H9 (cell line): ENCODE measurements around the gene RYR1. TPM values are rescaled to one million over a fixed set of nuclear protein-coding genes. Genes with fewer than 3 reads are reported as not detected.
A peak's percentile ranks its signal among the peaks of the same experiment; 100 is the strongest.

ENCODE experiments used
- DNase-seq: peaks from one replicate; pipeline ENCODE4 v3.0.0-alpha.2; 2017
- H2AFZ ChIP-seq: one replicate; pipeline ENCODE4 v1.6.1; 2013; ENCODE audit warnings: mild to moderate bottlenecking, low read length, control low read depth, moderate library complexity
- H2AK5ac ChIP-seq: 2 replicates; pipeline ENCODE4 v1.6.1; 2013; ENCODE audit warnings: low read length, control low read depth, mixed read lengths; ENCODE audit not compliant: insufficient read length
- H2BK120ac ChIP-seq: one replicate; pipeline ENCODE4 v1.6.1; 2013; ENCODE audit warnings: low read depth, mild to moderate bottlenecking, low read length, control low read depth, inconsistent platforms; ENCODE audit not compliant: poor library complexity, severe bottlenecking
- H2BK12ac ChIP-seq: 2 replicates; pipeline ENCODE4 v1.6.1; 2013; ENCODE audit warnings: low read length, control low read depth, mixed read lengths, low read depth; ENCODE audit not compliant: insufficient read length
- H2BK15ac ChIP-seq: 2 replicates; pipeline ENCODE4 v1.6.1; 2013; ENCODE audit warnings: low read depth, low read length, control low read depth
- H2BK20ac ChIP-seq: one replicate; pipeline ENCODE4 v1.6.1; 2013; ENCODE audit warnings: low read depth, mild to moderate bottlenecking, low read length, control low read depth, inconsistent platforms; ENCODE audit not compliant: poor library complexity, severe bottlenecking
- H2BK5ac ChIP-seq: 2 replicates; pipeline ENCODE4 v1.6.1; 2013; ENCODE audit warnings: low read length, control low read depth, mixed read lengths; ENCODE audit not compliant: insufficient read length
- H3K14ac ChIP-seq: 2 replicates; pipeline ENCODE4 v1.6.1; 2013; ENCODE audit warnings: low read length, control low read depth; ENCODE audit not compliant: insufficient read depth
- H3K18ac ChIP-seq: 2 replicates; pipeline ENCODE4 v1.6.1; 2013; ENCODE audit warnings: low read depth, mild to moderate bottlenecking, mixed read lengths, low read length, control low read depth; ENCODE audit not compliant: insufficient read length
- H3K23ac ChIP-seq: 2 replicates; pipeline ENCODE4 v1.6.1; 2013; ENCODE audit warnings: low read length, control low read depth, mixed read lengths, low read depth; ENCODE audit not compliant: insufficient read length
- H3K23me2 ChIP-seq: 2 replicates; pipeline ENCODE4 v1.6.1; 2013; ENCODE audit warnings: low read depth, mild to moderate bottlenecking, mixed read lengths, low read length, control low read depth; ENCODE audit not compliant: insufficient read length, poor library complexity, severe bottlenecking
- H3K27ac ChIP-seq: 2 replicates; pipeline ENCODE4 v1.5.1; 2013; ENCODE audit warnings: low read length, control low read depth, mixed read lengths, low read depth; ENCODE audit not compliant: insufficient read length
- H3K27me3 ChIP-seq: 2 replicates; pipeline ENCODE4 v1.6.1; 2013; ENCODE audit warnings: low read length, control low read depth, inconsistent platforms; ENCODE audit not compliant: insufficient read depth
- H3K4ac ChIP-seq: 2 replicates; pipeline ENCODE4 v1.6.1; 2013; ENCODE audit warnings: low read depth, mild to moderate bottlenecking, control low read depth, inconsistent platforms, low read length, moderate library complexity
- H3K4me1 ChIP-seq: 2 replicates; pipeline ENCODE4 v1.6.1; 2013; ENCODE audit warnings: low read length, control low read depth, inconsistent platforms; ENCODE audit not compliant: insufficient read depth
- H3K4me2 ChIP-seq: 2 replicates; pipeline ENCODE4 v1.6.1; 2013; ENCODE audit warnings: low read length, control low read depth, mixed read lengths; ENCODE audit not compliant: insufficient read length, insufficient read depth
- H3K56ac ChIP-seq: 2 replicates; pipeline ENCODE4 v1.6.1; 2013; ENCODE audit warnings: low read depth, mild to moderate bottlenecking, mixed read lengths, low read length, control low read depth; ENCODE audit not compliant: insufficient read length
- H3K79me1 ChIP-seq: 2 replicates; pipeline ENCODE4 v1.6.1; 2013; ENCODE audit warnings: low read depth, mild to moderate bottlenecking, moderate library complexity, low read length, control low read depth, inconsistent platforms; ENCODE audit not compliant: insufficient read depth, poor library complexity, severe bottlenecking
- H3K79me2 ChIP-seq: 2 replicates; pipeline ENCODE4 v1.6.1; 2013; ENCODE audit warnings: low read length, control low read depth, inconsistent platforms; ENCODE audit not compliant: insufficient read depth
- H3K9ac ChIP-seq: 2 replicates; pipeline ENCODE4 v1.6.1; 2013; ENCODE audit warnings: low read length, control low read depth, mixed read lengths; ENCODE audit not compliant: insufficient read length; ENCODE audit errors: extremely low read depth
- H3K9me3 ChIP-seq: one replicate; pipeline ENCODE4 v1.6.1; 2013; ENCODE audit warnings: low read depth, low read length, inconsistent platforms; ENCODE audit not compliant: control insufficient read depth
- H3T11ph ChIP-seq: one replicate; pipeline ENCODE4 v1.6.1; 2013; ENCODE audit warnings: mild to moderate bottlenecking, low read length, control low read depth, inconsistent platforms
- H4K20me1 ChIP-seq: one replicate; pipeline ENCODE4 v1.6.1; 2013; ENCODE audit not compliant: control insufficient read depth, insufficient read length, insufficient read depth
- H4K5ac ChIP-seq: 2 replicates; pipeline ENCODE4 v1.6.1; 2013; ENCODE audit warnings: low read depth, mild to moderate bottlenecking, mixed read lengths, low read length, control low read depth; ENCODE audit not compliant: insufficient read length
- H4K8ac ChIP-seq: replicated peaks from 2 replicates; pipeline ENCODE4 v1.6.1; 2013; ENCODE audit warnings: low read length, control low read depth, mixed read lengths, low read depth; ENCODE audit not compliant: insufficient read length
- H4K91ac ChIP-seq: 2 replicates; pipeline ENCODE4 v1.6.1; 2013; ENCODE audit warnings: low read depth, mild to moderate bottlenecking, moderate library complexity, mixed read lengths, low read length, control low read depth; ENCODE audit not compliant: insufficient read length
- H3K27ac Mint-ChIP-seq, 3 experiments: 2 replicates in 2 of 3; 3 replicates in 1 of 3; pipeline ENCODE4 v1.8.0; 2020 to 2021; ENCODE audit warnings: mixed read lengths in 3 of 3, mild to moderate bottlenecking in 1 of 3, moderate library complexity in 1 of 3
- H3K27me3 Mint-ChIP-seq: 2 replicates; pipeline ENCODE4 v1.8.0; 2021; ENCODE audit warnings: low read depth, mild to moderate bottlenecking, moderate library complexity, mixed read lengths
- H3K36me3 Mint-ChIP-seq, 3 experiments: 2 replicates in 2 of 3; 3 replicates in 1 of 3; pipeline ENCODE4 v1.8.0; 2020 to 2021; ENCODE audit warnings: low read depth in 3 of 3, mixed read lengths in 3 of 3; ENCODE audit not compliant: insufficient read depth in 1 of 3
- H3K4me1 Mint-ChIP-seq, 2 experiments: 2 replicates each; pipeline ENCODE4 v1.8.0; 2020; ENCODE audit warnings: mixed read lengths in 2 of 2
- H3K4me3 Mint-ChIP-seq, 2 experiments: 2 replicates in 1 of 2; 3 replicates in 1 of 2; pipeline ENCODE4 v1.8.0; 2020 to 2021; ENCODE audit warnings: mild to moderate bottlenecking in 2 of 2, mixed read lengths in 2 of 2, moderate library complexity in 1 of 2
- H3K9me3 Mint-ChIP-seq, 2 experiments: 2 replicates in 1 of 2; 3 replicates in 1 of 2; pipeline ENCODE4 v1.8.0; 2020; ENCODE audit warnings: mild to moderate bottlenecking in 2 of 2, mixed read lengths in 2 of 2, moderate library complexity in 1 of 2
- WGBS: extraction: QIAGEN DNeasy Blood & Tissue Kit; methylation state at CpG from one replicate; pipeline ENCODE4 v1.1.7; 2013; ENCODE audit warnings: missing lambda C conversion rate, low lambda C conversion rate, mixed read lengths; ENCODE audit not compliant: insufficient read length; ENCODE audit errors: extremely low coverage; 5-methylcytosine and 5-hydroxymethylcytosine counted together
- total RNA-seq: library from RNA; stranded (reverse); gene quantifications from 2 replicates; pipeline ENCODE4 v1.2.1, GENCODE V29; 2021
- TF ChIP-seq, protein P1 (sequence below): fragments of 200-600 bp; sonication (generic); conservative IDR thresholded peaks from 3 replicates; pipeline ENCODE4 v1.8.0; 2021; ENCODE audit warnings: antibody characterized with exemption, mild to moderate bottlenecking

Gene RYR1
- total RNA-seq, 1 experiment from 2014 or later, result 8.9 TPM

DNA sequence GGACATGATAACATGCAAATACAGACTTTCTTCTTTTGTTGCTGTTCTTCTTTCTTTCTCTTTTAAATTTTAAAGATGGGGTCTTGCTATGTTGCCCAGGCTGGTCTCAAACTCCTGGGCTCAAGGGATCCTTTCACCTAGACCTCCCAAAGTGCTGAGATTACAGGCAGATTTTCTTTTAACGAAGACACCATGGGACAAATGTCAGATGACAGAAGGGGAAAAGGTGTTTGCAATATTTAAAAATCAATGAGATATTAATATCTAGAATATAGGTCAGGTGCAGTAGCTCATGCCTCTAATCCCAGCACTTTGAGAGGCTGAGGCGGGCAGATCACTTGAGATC, 3.7 kb upstream of the RYR1 start:
- no peak overlapping the region for H3K56ac ChIP-seq
- no peak overlapping the region for H2BK20ac ChIP-seq
- no peaks in the 10 kb centered on the region for H3K27me3 ChIP-seq
- no CpG with 5 or more reads among the region's 2 CpGs for WGBS
- H4K20me1 ChIP-seq, result no peaks in the 10 kb centered on the region
- H3T11ph ChIP-seq, result no peak overlapping the region
- H4K5ac ChIP-seq, result no peak overlapping the region
- H3K14ac ChIP-seq, result no peak overlapping the region
- H2BK12ac ChIP-seq, result no peak overlapping the region
- H4K8ac ChIP-seq, result no peak overlapping the region
- Mint-ChIP-seq H3K27ac (peak overlapping the region in 1 of 3 experiments; percentile 89; a peak in 1 of 7 replicates), H3K4me3 (no peak overlapping the region), H3K9me3 (no peaks in the 10 kb centered on the region), H3K27me3 (no peaks in the 10 kb centered on the region), H3K4me1 (peaks cover 17 to 30% of the 10 kb centered on the region in 2 experiments), H3K36me3 (no peaks in the 10 kb centered on the region)
- H3K4me1 ChIP-seq, result no peaks in the 10 kb centered on the region; the same call in 1 of the 2 replicates
- no peak overlapping the region for H3K27ac ChIP-seq
- H2AFZ ChIP-seq, result no peak overlapping the region
- H2AK5ac ChIP-seq, result no peak overlapping the region
- no peak overlapping the region for H3K4ac ChIP-seq
- no peak overlapping the region for H2BK15ac ChIP-seq
- H3K79me1 ChIP-seq, result no peaks in the 10 kb centered on the region
- H3K9ac ChIP-seq, result no peak overlapping the region
- DNase-seq, result no peak
- no peak overlapping the region for H3K23ac ChIP-seq
- peaks cover 8% of the 10 kb centered on the region for H3K23me2 ChIP-seq
- no peak overlapping the region for H4K91ac ChIP-seq
- TF ChIP-seq, protein P1, sequence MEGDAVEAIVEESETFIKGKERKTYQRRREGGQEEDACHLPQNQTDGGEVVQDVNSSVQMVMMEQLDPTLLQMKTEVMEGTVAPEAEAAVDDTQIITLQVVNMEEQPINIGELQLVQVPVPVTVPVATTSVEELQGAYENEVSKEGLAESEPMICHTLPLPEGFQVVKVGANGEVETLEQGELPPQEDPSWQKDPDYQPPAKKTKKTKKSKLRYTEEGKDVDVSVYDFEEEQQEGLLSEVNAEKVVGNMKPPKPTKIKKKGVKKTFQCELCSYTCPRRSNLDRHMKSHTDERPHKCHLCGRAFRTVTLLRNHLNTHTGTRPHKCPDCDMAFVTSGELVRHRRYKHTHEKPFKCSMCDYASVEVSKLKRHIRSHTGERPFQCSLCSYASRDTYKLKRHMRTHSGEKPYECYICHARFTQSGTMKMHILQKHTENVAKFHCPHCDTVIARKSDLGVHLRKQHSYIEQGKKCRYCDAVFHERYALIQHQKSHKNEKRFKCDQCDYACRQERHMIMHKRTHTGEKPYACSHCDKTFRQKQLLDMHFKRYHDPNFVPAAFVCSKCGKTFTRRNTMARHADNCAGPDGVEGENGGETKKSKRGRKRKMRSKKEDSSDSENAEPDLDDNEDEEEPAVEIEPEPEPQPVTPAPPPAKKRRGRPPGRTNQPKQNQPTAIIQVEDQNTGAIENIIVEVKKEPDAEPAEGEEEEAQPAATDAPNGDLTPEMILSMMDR, result no peak
- no peak overlapping the region for H3K4me2 ChIP-seq
- no peak overlapping the region for H2BK5ac ChIP-seq
- H3K79me2 ChIP-seq, result no peaks in the 10 kb centered on the region
- H2BK120ac ChIP-seq, result no peak overlapping the region
- no peak overlapping the region for H3K18ac ChIP-seq
- H3K9me3 ChIP-seq, result no peaks in the 10 kb centered on the region
